H1 (cell line): Measurements from ENCODE around the gene TXNDC12. TPM values are rescaled to one million over a fixed set of nuclear protein-coding genes. Genes with fewer than 3 reads are reported as not detected.

Source experiments
- BACH1 ChIP-seq: IDR thresholded peaks from 2 replicates; pipeline ENCODE4 v1.6.1; 2012; ENCODE audit warnings: low read length, improper control_type of control experiment
- CBX8 ChIP-seq: fragments of 300-800, 300-1000 bp; sonication (generic); IDR thresholded peaks from 2 replicates; pipeline ENCODE4 v1.7.1; 2016; ENCODE audit warnings: low read depth, low read length, borderline replicate concordance
- CHD2 ChIP-seq: IDR thresholded peaks from 2 replicates; pipeline ENCODE4 v1.6.1; 2012; ENCODE audit warnings: low read length, improper control_type of control experiment
- CTCF ChIP-seq, 3 experiments: IDR thresholded peaks; 1 replicate in 2 of 3; 2 replicates in 1 of 3; pipeline versions ENCODE4 v1.5.1 to v1.6.1; 2011; ENCODE audit warnings: low read length in 3 of 3, mild to moderate bottlenecking in 3 of 3, inconsistent platforms in 2 of 3, low read depth in 1 of 3, moderate library complexity in 1 of 3; ENCODE audit not compliant: insufficient read depth in 1 of 3; ENCODE audit errors: control extremely low read depth in 1 of 3
- E2F6 ChIP-seq: IDR thresholded peaks from 2 replicates; pipeline ENCODE4 v1.6.1; 2012; ENCODE audit warnings: inconsistent platforms
- EGR1 ChIP-seq: IDR thresholded peaks from 2 replicates; pipeline ENCODE4 v1.6.1; 2011; ENCODE audit warnings: low read depth, low read length, borderline replicate concordance
- GTF2F1 ChIP-seq: IDR thresholded peaks from 2 replicates; pipeline ENCODE4 v1.6.1; 2012; ENCODE audit warnings: low read depth, low read length, improper control_type of control experiment, borderline replicate concordance
- MAX ChIP-seq: IDR thresholded peaks from 2 replicates; pipeline ENCODE4 v1.6.1; 2012; ENCODE audit warnings: inconsistent platforms
- PHF8 ChIP-seq: fragments of 200-600 bp; sonication (generic); conservative IDR thresholded peaks from 2 replicates; pipeline ENCODE4 v1.7.1; 2012; ENCODE audit warnings: low read depth, mild to moderate bottlenecking, inconsistent platforms, low read length, moderate library complexity
- POLR2A ChIP-seq, 2 experiments: IDR thresholded peaks; 1 replicate in 1 of 2; 2 replicates in 1 of 2; pipeline ENCODE4 v1.6.1; 2011; ENCODE audit warnings: low read depth in 2 of 2, low read length in 2 of 2, mild to moderate bottlenecking in 2 of 2; ENCODE audit errors: control extremely low read depth in 1 of 2
- POU5F1 ChIP-seq: IDR thresholded peaks from 2 replicates; pipeline ENCODE4 v1.6.1; 2011; ENCODE audit warnings: low read depth, mild to moderate bottlenecking, low read length, moderate library complexity
- SAP30 ChIP-seq: fragments of 300-600 bp; sonication (generic); IDR thresholded peaks from 2 replicates; pipeline ENCODE4 v1.7.1; 2012; ENCODE audit warnings: low read length, moderate library complexity, mild to moderate bottlenecking, inconsistent platforms; ENCODE audit not compliant: insufficient read depth, insufficient replicate concordance
- SIN3A ChIP-seq, 2 experiments: IDR thresholded peaks in 1 of 2; conservative IDR thresholded peaks in 1 of 2; 2 replicates each; pipeline ENCODE4 v1.6.1; 2011 to 2012; ENCODE audit warnings: low read length in 2 of 2, improper control_type of control experiment in 1 of 2, low read depth in 1 of 2, mild to moderate bottlenecking in 1 of 2
- SUZ12 ChIP-seq: fragments of 200-600 bp; sonication (generic); IDR thresholded peaks from 2 replicates; pipeline ENCODE4 v1.6.1; 2012; ENCODE audit warnings: mild to moderate bottlenecking, inconsistent platforms, low read length, moderate library complexity, mixed read lengths
- TAF1 ChIP-seq: IDR thresholded peaks from 2 replicates; pipeline ENCODE4 v1.6.1; 2011; ENCODE audit warnings: mild to moderate bottlenecking, low read depth, low read length
- TAF7 ChIP-seq: optimal IDR thresholded peaks from 2 replicates; pipeline ENCODE3; 2011; ENCODE audit warnings: low read depth, mild to moderate bottlenecking, inconsistent platforms, low read length, moderate library complexity, borderline replicate concordance
- USF2 ChIP-seq: IDR thresholded peaks from 2 replicates; pipeline ENCODE4 v1.6.1; 2011; ENCODE audit warnings: low read length, improper control_type of control experiment
- ZNF274 ChIP-seq: IDR thresholded peaks from 2 replicates; pipeline ENCODE4 v1.7.0; 2012; ENCODE audit warnings: low read length, borderline replicate concordance; ENCODE audit errors: extremely low read depth
- polyA plus RNA-seq, 7 experiments: library from polyadenylated mRNA; depleted of rRNA in 3 of 7; stranded (reverse) in 5 of 7; unstranded in 2 of 7; fragments of >200 nt in 5 of 7; fragments of 200-250 nt in 2 of 7; gene quantifications; 1 replicate in 5 of 7; 2 replicates in 1 of 7; 4 replicates in 1 of 7; pipeline versions ENCODE4 v1.2.1 to v1.2.3, GENCODE V29; 2011 to 2013; ENCODE audit warnings: missing spikeins in 2 of 7, mixed read lengths in 2 of 7
- total RNA-seq: library from RNA; stranded (reverse); fragmentation: NEBNext Ultra II Directional; extraction: Animal tissue kit (Norgen Biotek cat#: 25700); gene quantifications from 2 replicates; pipeline ENCODE4 v1.2.1, GENCODE V29; 2021

The TXNDC12 gene
- total and polyA plus RNA-seq, 2 of the 8 experiments (the other 6 are each of a cell fraction or from before 2014, with no cell fraction given): 35.2 to 89.8 TPM

- TF ChIP-seq USF2 (peak; percentile 52; the same call in 1 of the 2 replicates), CTCF (IDR thresholded peaks at IDR 0.05; ENCODE audit: control extremely low read depth in 1 of 3, insufficient read depth in 1 of 3, low read depth in 1 of 3, low read length in 3 of 3) (peak in 1 of 3 experiments; percentile 2; a peak in 1 of 4 replicates), POLR2A (IDR thresholded peaks at IDR 0.05; ENCODE audit: control extremely low read depth in 1 of 2, low read depth in 2 of 2, low read length in 2 of 2) (peak; percentile 67 to 88), SIN3A (conservative IDR thresholded peaks at IDR 0.05 in 1 of 2, IDR thresholded peaks at IDR 0.05 in 1 of 2; ENCODE audit: low read depth in 1 of 2, low read length in 2 of 2) (peak; percentile 39 to 41; a peak in 2 of 4 replicates), CBX8 (no peak), BACH1 (no peak), MAX (peak; percentile 92), SUZ12 (no peak), POU5F1 (no peak), TAF7 (peak; percentile 67), GTF2F1 (no peak), CHD2 (no peak), TAF1 (peak; percentile 72), EGR1 (peak; percentile 97), E2F6 (peak; percentile 79), SAP30 (peak; percentile 92), ZNF274 (no peak), PHF8 (peak; percentile 98)
Measured at GRCh38 chr1:52056163-52056936, 1.4 kb upstream of the TXNDC12 start, which contains the start of gene BTF3L4 (continued).
